ENCODE data around the gene NTM.

The NTM gene

GRCh38 chr11:131839326-131839725, 468.9 kb downstream of the NTM start:
- DNase-seq = no peak

DNA sequence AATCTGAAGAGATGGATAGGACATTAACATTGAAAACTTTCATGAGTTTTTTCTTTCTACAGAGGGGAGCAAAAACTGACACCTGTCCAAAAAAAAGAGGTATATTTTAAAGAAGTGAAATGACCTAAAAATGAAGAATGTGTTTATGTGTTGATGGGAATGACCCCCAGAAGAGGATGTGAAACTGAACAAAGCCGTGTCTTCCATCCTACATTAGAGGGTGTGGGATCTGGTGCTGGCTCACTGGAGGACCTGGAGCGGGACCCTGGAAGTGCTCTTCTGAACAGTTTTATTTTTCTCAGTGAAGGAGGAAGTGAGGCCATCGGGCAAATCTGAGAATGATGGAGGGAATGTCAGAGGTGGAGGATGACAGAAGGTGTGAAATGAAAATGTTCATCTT, 470.1 kb downstream of the NTM start:
- DNase-seq = no peak

DNA sequence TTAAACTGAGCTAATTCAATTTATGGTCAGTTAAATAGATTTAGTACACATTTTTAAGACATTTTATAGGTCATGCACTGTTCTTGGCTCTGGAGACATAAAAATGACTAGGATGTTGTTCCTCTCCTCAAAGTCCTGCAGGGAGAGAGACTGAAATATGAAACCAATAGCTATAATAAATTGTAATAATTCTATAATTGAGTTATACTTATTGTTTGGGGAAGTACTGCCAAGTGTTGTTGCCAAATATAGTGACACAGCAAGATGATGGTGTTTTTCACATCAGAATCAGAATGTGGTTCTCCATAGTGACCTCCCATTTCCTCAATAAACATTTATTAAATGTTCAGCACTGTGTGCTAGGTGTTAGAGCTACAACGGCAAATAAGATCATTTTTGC, 470.6 kb downstream of the NTM start:
- DNase-seq = no peak

- no peak for DNase-seq
Measured at GRCh38 chr11:131841925-131842635, 471.7 kb downstream of the NTM start.

- no peak for DNase-seq
Measured at GRCh38 chr11:131845255-131845654, 474.8 kb downstream of the NTM start.

DNA sequence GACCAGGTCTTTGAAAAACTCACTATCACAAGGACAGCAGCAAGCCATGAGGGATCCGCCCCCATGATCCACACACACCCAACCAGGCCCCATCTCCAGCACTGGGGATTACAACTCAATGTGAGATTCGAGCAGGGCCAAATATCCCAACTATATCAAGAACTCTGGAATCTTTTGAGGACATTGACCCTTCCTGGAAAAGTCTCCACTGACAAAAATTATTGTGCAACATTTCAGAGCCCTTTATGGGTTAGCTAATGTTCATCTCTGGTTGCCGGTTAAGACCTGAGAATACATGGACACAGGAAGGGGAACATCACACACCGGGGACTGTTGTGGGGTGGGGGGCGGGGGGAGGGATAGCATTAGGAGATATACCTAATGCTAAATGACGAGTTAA, 479.1 kb downstream of the NTM start:
- DNase-seq = no peak

GRCh38 chr11:131850507-131850906, 480.1 kb downstream of the NTM start:
- no peak for DNase-seq

DNA sequence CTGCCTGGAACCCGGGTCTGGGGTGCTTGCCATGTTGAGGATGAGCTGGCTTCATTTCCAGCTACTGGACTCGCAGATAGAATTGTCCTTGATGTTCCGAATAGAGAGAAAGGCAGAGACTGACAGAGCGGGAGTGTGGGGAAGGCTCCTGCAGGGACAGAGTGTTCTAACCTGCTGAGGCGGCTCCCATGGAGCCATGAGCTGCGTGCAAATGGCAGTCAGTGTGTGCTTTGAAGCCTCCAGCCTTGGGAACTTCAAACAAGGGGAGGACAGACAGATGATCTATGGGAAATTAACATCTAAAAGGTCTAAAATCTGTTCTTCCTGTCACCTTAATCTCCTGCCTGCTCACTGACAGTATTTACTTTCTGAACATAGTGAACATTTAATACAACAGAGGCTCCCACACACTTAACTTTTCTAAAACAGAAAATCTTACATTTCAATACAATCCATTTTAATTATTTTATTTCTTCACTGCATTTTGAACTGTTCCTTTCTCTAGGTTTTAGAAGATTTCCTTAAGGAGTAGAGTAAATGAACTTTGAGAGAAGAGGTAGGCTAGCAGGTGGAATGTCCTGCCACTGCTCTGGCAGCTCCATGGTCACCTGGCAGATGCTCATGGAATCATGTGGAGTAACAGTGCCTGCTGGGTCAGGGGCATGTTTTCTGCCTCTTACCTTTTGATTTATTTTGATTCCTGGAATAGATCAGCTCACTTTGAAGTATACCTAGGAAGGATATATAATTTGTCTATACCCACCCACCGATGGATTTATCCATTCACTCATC, 481.7 kb downstream of the NTM start:
- peak in 2 of 3 experiments; percentile 9 to 32 for DNase-seq

GRCh38 chr11:131852757-131853156, 482.3 kb downstream of the NTM start:
- DNase-seq = no peak

DNA sequence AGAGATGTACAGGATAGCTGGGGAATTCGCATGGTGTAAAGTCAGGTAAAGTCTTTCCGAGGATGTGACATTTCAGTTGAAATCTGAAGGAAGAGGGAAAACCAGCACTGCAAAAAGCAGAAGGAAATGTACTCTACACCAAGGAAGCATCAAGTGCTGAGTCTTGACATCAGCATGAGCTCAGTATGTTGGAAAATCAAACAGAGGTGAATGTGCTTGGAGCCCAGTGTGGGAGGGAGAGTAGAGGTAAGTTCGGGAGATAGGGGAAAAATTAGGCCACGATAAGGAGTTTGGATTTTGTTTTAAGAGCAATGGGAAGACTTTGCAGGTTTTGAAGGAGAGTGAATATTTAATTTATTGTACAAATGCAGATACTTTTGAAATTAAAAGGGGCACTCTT, 484.0 kb downstream of the NTM start:
- no peak for DNase-seq

GRCh38 chr11:131855320-131855719, 484.9 kb downstream of the NTM start:
- no peak for DNase-seq

- no peak for DNase-seq
Measured at GRCh38 chr11:131857246-131857645, 486.8 kb downstream of the NTM start.

DNA sequence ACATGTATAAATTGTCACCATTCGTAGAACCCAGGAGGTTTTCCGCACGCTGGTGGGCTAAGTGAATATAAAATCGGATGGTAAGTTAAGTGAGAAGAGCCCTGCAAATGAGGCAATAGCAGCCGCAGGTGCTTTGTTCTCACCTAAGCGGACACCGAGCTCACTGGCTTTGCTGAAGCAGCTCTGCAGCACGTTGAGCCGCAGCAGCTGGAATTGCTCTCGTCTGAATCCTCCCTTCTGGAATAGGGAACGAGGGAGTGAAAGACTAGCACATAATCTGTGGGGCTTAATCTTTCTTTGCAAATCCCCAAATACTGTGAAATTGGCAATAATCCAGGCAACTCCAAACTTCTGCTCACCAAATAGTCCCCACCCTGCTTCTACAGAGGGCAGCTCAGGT, 488.1 kb downstream of the NTM start:
- DNase-seq = no peak

DNA sequence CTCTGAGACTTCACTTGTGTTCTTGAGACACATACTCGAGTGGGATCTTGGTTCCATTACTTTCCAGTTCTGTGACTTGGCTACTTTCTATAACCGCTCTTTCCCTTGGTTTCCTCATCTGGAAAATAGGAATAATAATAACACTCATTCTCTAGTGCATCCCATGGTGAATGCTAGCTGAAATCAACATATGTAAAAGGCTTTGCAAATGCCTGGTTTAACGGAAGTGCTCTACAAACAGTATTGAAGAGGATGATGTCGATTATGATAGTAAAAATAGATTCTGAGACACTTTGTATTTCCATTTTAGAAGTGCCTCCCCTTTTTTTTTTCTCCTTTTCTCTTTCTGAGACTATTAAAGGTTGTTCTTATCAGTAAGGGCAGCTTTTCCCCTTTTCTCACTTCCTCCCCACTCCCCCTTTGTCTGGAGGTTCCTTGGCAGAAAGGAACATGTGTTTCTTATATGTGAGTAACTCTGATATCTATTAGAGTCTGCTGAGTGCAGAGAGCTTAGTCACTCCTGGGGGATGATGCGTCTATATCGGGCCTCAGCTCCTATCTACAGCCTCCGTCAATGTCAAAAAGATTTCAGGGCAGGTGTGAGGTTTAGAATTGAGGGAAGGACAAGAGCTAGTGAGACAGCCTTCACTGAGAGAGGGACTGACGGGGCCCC, 489.3 kb downstream of the NTM start:
- no peak for DNase-seq

DNA sequence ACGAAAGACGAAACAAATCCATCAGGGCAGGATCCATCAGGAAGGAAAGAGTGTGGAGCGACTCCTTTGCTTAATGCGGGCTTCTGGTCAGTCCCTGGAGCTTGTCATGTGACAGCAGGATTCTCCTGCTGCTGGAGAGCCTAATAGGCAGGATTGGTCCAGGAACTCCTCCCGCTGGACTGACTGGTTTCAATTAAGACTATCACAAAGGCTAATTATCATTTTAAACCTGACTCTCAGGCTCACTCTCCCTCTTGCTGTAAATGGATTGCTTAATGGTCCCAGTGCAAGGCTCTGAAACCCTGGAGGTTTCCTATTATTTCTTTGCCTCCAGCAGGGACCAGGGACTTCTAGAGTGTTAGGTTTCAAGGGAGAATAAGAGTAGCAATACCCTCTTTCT, 493.8 kb downstream of the NTM start:
- DNase-seq = peak in 2 of 3 experiments; percentile 55 to 90

DNA sequence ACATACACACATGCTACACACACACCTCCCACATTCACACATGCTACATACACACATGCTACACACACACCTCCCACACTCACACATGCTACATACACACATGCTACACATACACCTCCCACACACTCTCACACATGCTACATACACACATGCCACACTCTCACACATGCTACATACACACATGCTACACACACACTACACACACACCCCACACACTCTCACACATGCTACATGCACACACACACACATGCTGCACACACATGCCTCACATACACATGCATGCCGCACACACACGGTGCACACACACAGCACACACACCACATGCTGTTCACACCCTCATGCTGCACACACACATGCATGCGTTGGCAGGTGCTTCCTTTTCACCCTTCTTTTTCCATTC, 495.4 kb downstream of the NTM start:
- no peak for DNase-seq

DNA sequence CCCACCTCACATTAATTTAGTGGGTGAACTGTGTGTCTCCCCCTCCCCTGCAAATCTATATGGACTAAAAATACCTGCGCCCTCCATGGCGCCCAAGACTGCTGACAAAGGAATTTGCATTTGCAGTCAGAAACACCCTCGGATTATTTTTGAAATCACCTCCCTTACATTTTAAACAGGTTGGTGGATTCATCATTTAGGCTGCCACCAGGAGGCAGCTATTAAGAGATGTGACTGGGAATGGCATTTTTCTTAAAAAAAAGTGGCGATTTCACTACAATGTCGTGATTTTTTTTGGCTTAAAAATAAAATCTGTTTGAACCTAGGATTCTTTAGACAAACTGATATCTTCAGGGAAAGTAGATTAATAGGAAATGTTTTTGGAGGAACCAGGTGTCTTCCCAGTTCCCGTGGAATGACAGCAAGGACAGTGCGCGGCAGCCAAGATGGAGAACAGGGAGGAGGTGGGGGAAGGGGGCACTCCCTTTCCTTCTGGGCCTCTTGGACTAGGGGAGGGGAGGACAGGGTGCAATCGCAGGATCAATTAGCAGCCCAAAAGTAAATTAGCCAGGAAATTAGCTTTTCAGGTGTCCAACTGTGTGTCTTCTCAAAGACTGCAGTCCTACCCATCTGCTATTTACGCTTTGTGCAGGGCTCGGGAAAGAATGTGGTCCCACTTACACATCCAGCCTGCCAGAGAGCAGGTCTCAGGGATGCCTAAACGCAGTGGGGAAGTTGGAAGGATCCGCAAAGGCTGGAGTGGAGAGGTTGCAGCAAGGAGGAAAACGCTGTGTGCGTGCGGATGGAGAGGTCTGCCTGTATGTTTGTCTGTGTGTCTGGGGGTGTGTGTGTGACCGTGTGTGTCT, 496.4 kb downstream of the NTM start:
- DNase-seq = peak in 2 of 3 experiments; percentile 24 to 59

DNA sequence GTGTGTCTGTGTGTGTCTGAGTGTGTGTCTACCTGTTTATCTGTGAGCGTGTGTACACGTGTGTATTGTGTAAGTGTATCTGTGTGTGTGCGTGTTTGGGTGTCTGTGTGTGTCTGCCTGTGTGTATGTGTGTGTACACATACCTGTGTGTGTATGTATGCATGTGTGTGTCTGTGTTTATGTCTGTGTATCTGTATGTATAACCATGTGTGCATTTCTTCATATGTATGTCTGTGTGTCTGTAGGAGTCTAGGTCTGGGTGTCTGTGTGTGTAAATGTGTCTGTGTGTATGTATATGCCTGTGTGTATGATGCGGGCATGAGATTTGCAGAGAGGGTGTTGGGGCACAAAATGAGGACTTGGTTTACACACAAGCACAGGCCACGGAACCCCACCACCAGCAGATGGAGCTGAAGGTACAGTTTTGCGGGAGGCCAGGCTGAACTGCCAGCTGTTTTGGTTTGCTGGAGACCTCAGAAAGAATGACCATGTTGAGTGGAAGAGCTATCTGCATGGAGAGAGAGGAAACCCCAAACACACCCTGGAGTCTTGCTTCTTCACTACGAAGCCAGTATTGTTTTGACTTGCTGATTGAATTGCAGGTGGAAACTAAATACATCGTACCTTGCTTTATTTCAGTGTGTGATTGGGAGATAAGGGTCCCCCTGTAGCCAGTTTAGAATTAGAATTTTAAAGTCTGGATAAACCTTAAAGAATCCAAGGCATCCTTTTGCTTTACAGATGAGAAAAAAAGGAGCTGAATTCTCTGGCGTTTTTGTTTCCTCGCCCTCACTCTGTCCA, 497.2 kb downstream of the NTM start:
- peak; percentile 73 to 97 (median 90) for DNase-seq

DNA sequence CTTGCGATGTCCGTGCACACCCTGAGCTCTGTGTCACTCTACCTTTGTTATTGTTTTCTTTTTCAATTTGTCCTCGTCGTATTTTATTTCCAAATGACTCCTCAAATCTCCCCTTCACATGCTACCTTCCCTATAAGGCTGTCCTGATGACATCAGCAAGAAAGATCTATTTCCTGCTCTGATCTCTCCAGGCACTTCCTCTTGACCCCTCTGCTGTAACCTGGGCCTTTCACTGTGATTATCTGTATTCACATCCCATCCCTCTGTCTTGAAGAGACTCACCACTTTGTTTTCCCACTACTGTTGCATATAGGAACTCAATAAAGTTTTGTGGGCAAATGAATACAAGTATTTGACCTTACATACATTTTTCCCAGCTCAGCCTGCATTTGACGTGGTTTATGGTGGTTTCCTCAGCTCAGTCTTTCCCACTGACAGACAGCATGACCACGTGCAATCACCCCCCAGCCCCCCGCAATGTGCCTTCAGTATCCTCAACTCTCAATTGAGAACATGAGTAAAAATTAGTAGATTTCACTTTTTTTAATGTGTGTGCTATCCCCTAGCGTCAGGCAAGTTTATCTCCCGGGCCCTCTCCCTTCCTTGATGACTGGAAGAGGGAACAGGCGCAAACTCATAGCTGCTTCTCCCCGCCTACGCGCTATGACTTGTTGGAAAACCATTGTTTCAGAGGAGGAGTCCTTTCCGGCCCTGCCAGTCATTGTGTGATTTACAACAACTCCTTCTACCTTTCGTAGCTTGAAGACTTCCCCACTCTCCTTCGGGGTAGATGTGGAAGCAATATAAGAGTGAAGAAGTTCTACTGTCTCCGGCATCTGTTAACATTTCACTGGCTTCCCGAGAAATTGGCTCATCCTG, 498.5 kb downstream of the NTM start:
- DNase-seq = peak in 1 of 3 experiments; percentile 41

DNA sequence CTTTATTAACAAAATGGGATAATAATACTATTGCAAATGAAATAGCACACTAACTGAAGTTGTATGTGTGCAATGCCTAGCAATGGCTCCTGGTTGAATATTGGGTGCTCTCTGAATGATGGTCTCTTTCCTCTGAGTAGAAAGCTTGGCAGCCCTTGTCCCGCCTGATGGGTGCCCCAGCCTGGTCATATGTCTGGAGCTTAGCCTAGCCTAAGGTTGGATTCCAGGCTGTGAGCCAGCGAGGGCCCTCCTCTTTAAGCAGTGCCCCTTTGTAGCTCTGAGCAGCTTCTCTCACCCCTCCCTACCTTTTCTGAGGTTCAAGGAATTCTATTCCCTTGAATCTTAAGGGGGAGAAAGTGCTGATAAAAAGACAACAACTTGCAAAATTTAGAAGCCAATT, 499.9 kb downstream of the NTM start:
- DNase-seq = no peak

GRCh38 chr11:131871006-131871405, 500.6 kb downstream of the NTM start:
- DNase-seq = no peak

Data from NCI-H1417 (cell line).